Naive thymus-derived CD8-positive, alpha-beta T cell (primary cell): Measurements from ENCODE around the gene ZNF546. TPM values are rescaled to one million over a fixed set of nuclear protein-coding genes. Genes with fewer than 3 reads are reported as not detected.

Experiments used
- ATAC-seq, 2 donors: fragments of 150-1000 bp; cut with Tn5 transposase in 1 of 2; sonication (Bioruptor Pico), chemical (Tn5 transposase) in 1 of 2; 1 replicate in 1 of 2; 2 replicates in 1 of 2; pipeline ENCODE4 v1.10.0; 2021; ENCODE audit warnings: mild to moderate bottlenecking in 2 of 2, moderate library complexity in 2 of 2
- POLR2A ChIA-PET: fragments of 350-600 bp; sonication (Branson Sonifier 250); formaldehyde crosslinking; loops from one replicate; lab custom pipeline; 2021; ENCODE audit warnings: antibody characterized with exemption; lab: Charles Lee
- DNase-seq, 10 donors: peaks; one replicate each; pipeline versions ENCODE4 v3.0.0 to v3.0.0-alpha.2; 2020 to 2022
- H3K27ac Mint-ChIP-seq, 10 donors: one replicate each; pipeline ENCODE4 v1.8.0; 2020 to 2022; ENCODE audit warnings: mild to moderate bottlenecking in 10 of 10, mixed read lengths in 10 of 10, moderate library complexity in 4 of 10, inconsistent platforms in 1 of 10
- H3K27me3 Mint-ChIP-seq, 5 donors: one replicate each; pipeline ENCODE4 v1.8.0; 2021 to 2022; ENCODE audit warnings: mixed read lengths in 5 of 5
- H3K36me3 Mint-ChIP-seq, 3 donors: one replicate each; pipeline ENCODE4 v1.8.0; 2020 to 2022; ENCODE audit warnings: mixed read lengths in 3 of 3, mild to moderate bottlenecking in 2 of 3, inconsistent platforms in 1 of 3
- H3K4me1 Mint-ChIP-seq, 4 donors: one replicate each; pipeline ENCODE4 v1.8.0; 2021 to 2022; ENCODE audit warnings: mixed read lengths in 4 of 4
- H3K4me3 Mint-ChIP-seq, 10 donors: one replicate each; pipeline ENCODE4 v1.8.0; 2020 to 2022; ENCODE audit warnings: mild to moderate bottlenecking in 10 of 10, mixed read lengths in 10 of 10, moderate library complexity in 6 of 10, inconsistent platforms in 1 of 10
- H3K9me3 Mint-ChIP-seq, 9 donors: one replicate each; pipeline ENCODE4 v1.8.0; 2020 to 2022; ENCODE audit warnings: mixed read lengths in 9 of 9, mild to moderate bottlenecking in 3 of 9, inconsistent platforms in 1 of 9, moderate library complexity in 1 of 9
- polyA plus RNA-seq, 3 donors: library from polyadenylated mRNA; unstranded; fragments of 300-500 nt; fragmentation: Illumina TruSeq; gene quantifications; one replicate each; pipeline ENCODE4 v1.2.3, GENCODE V29; 2021
- total RNA-seq, 8 experiments: library from RNA in 2 of 8; stranded (reverse) in 2 of 8; gene quantifications; one replicate each; pipeline ENCODE4 v1.2.3 and lab custom pipeline; 2021 to 2026

ZNF546 gene
- total and polyA plus RNA-seq, 5 experiments from 2014 or later = 4.0 to 22.0 (median 6.4) TPM

DNA sequence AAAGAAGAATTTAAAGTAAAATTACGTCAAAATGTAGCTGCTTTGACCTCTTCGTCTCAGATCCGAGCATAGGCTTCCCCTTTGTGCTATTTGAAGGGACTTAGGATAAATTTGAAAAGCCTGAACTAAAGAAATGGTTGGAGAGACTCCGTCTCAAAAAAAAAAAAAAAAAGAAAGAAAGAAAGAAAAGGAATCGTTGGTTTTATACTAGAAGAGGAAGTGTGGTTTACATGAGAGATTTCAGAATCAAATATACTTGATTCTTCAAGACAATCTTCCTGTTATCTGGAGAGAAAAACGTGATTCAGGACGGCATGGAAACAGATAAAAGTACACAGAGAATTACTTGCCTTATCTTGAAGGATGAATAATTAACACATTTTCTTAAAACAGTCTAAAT lies 59.6 kb downstream of the ZNF546 start:
- DNase-seq (no peak), ATAC-seq (no peak)
- POLR2A ChIA-PET = interaction anchor here (0.6 to 2.8 kb wide), 5 partner anchors 34 to 715 kb away, joined by 3 to 18 read pairs (median 3); partner anchors contain the start of genes ZNF546 and ZNF780A
- Mint-ChIP-seq H3K27ac (peak overlapping the region; percentile 95 to 99 (median 99)), H3K4me1 (peaks cover 32 to 52% (median 50%) of the 10 kb centered on the region in 4 donors), H3K9me3 (peaks cover 10 to 31% (median 20%) of the 10 kb centered on the region in 9 donors), H3K4me3 (peak overlapping the region; percentile 97 to 100 (median 99)), H3K36me3 (peaks cover 16 to 30% (median 28%) of the 10 kb centered on the region in 3 donors), H3K27me3 (peaks cover 0 to 12% (median 5%) of the 10 kb centered on the region in 5 donors)

DNA sequence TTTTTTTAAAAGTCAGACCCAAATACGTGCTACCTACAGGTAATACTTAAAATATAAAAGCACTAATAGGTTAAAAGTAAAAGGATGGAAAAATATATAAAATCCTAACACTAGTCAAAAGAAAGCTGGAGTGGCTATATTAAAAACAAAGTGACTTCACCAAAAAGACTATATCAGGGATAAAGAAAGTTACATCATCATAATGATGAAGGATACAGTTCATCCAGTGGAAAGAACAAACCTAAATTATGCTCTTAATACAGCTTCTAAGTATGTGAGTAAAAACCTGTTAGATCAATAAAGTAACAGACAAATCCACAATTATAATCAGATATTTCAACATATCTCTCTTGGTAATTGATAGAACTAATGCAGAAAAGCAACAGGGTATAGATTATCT lies 60.3 kb downstream of the ZNF546 start:
- Mint-ChIP-seq H3K4me3 (peak overlapping the region in 9 of 10 donors; percentile 97 to 100 (median 99)), H3K36me3 (peaks cover 12 to 33% (median 22%) of the 10 kb centered on the region in 3 donors), H3K4me1 (peaks cover 32 to 48% (median 46%) of the 10 kb centered on the region in 4 donors), H3K27me3 (peaks cover 0 to 12% (median 5%) of the 10 kb centered on the region in 5 donors), H3K9me3 (peaks cover 8 to 34% (median 21%) of the 10 kb centered on the region in 9 donors), H3K27ac (peak overlapping the region in 2 of 10 donors; percentile 95 to 99)
- no peak for ATAC-seq
- POLR2A ChIA-PET = interaction anchor here (2.8 kb wide), 1 partner anchor 34 kb away, joined by 18 read pairs; the partner anchor contains the start of gene ZNF780A
- DNase-seq = no peak

DNA sequence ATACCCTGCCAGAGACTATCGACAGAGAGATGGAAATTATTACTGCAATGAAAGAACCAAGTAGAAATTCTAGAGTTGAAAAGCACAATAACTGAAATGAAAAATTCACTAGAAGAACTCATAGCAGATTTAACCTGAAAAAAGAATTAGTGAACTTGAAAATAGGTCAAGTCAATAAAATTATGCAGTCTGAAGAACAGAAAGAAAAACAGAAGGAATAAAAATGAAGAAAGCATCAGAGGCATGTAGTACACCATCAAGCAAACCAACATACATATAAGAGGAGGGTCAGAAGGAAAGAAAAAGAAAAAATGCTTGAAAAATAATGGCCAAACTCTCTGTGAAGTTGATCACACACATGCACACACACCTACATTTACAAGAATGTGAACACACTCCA lies 62.8 kb downstream of the ZNF546 start:
- Mint-ChIP-seq H3K36me3 (peaks cover 2 to 30% (median 11%) of the 10 kb centered on the region in 3 donors), H3K4me3 (no peak overlapping the region), H3K27me3 (peaks cover 0 to 12% (median 5%) of the 10 kb centered on the region in 5 donors), H3K27ac (no peak overlapping the region), H3K4me1 (peaks cover 13 to 23% (median 22%) of the 10 kb centered on the region in 4 donors), H3K9me3 (peaks cover 10 to 48% (median 33%) of the 10 kb centered on the region in 9 donors)
- no peak for ATAC-seq
- POLR2A ChIA-PET = no interaction called here
- DNase-seq = no peak

GRCh38 chr19:40070058-40070457 lies 73.2 kb downstream of the ZNF546 start:
- H3K36me3 Mint-ChIP-seq = peaks cover 27 to 57% (median 38%) of the 10 kb centered on the region in 3 donors

More at GRCh38 chr19:40070058-40070457, 73.2 kb downstream of the ZNF546 start:
- POLR2A ChIA-PET = no interaction called here
- Mint-ChIP-seq H3K27me3 (no peaks in the 10 kb centered on the region), H3K4me3 (no peak overlapping the region), H3K27ac (no peak overlapping the region), H3K4me1 (no peaks in the 10 kb centered on the region), H3K9me3 (peaks cover 6 to 47% (median 20%) of the 10 kb centered on the region in 9 donors)
- DNase-seq (no peak), ATAC-seq (no peak)

Other genes with a start within 250 kb of the ZNF546 start
- not detected for gene LEUTX, start 218.2 kb upstream of the ZNF546 start, total RNA-seq
- gene LEUTX, start 218.2 kb upstream of the ZNF546 start, polyA plus RNA-seq = not detected
- gene DYRK1B, start 162.9 kb upstream of the ZNF546 start, total RNA-seq = 10 to 100 TPM; 18.0 to 19.7 TPM
- 1 to 10 TPM; 5.2 to 6.2 (median 5.6) TPM for gene DYRK1B, start 162.9 kb upstream of the ZNF546 start, polyA plus RNA-seq
- gene FBL, start 150.7 kb upstream of the ZNF546 start, total RNA-seq = 100 to 1,000 TPM; 336 to 365 TPM
- 100 to 1,000 TPM; 231 to 246 (median 236) TPM for gene FBL, start 150.7 kb upstream of the ZNF546 start, polyA plus RNA-seq
- gene FCGBP, start 62.4 kb upstream of the ZNF546 start, total RNA-seq = 100 to 1,000 TPM; 223 to 230 TPM
- gene FCGBP, start 62.4 kb upstream of the ZNF546 start, polyA plus RNA-seq = 10 to 100 TPM in 1 of 3 donors, 1 to 10 TPM in 2; 2.7 to 11.6 (median 3.1) TPM
- gene PSMC4, start 25.9 kb upstream of the ZNF546 start, total RNA-seq = 10 to 100 TPM; 38.7 to 44.3 TPM
- gene PSMC4, start 25.9 kb upstream of the ZNF546 start, polyA plus RNA-seq = 10 to 100 TPM; 71.3 to 80.4 (median 72.8) TPM
- 10 to 100 TPM; 61.5 to 70.8 TPM for gene ZNF780B, start 59.2 kb downstream of the ZNF546 start, total RNA-seq
- 10 to 100 TPM; 13.3 to 18.4 (median 15.4) TPM for gene ZNF780B, start 59.2 kb downstream of the ZNF546 start, polyA plus RNA-seq
- 10 to 100 TPM; 33.7 to 35.1 TPM for gene ZNF780A, start 93.9 kb downstream of the ZNF546 start, total RNA-seq
- gene ZNF780A, start 93.9 kb downstream of the ZNF546 start, polyA plus RNA-seq = 10 to 100 TPM; 22.8 to 28.3 (median 26.9) TPM
- gene MAP3K10, start 194.4 kb downstream of the ZNF546 start, total RNA-seq = 10 to 100 TPM; 35.4 to 35.6 TPM
- gene MAP3K10, start 194.4 kb downstream of the ZNF546 start, polyA plus RNA-seq = under 1 TPM; 0.15 to 0.58 (median 0.35) TPM
- gene TTC9B, start 221.3 kb downstream of the ZNF546 start, total RNA-seq = not detected
- gene TTC9B, start 221.3 kb downstream of the ZNF546 start, polyA plus RNA-seq = not detected
- 1 to 10 TPM; 2.3 to 2.6 TPM for gene CCNP, start 229.6 kb downstream of the ZNF546 start, total RNA-seq
- under 1 TPM in 1 of 3 donors, not detected in 2; 0.14 TPM for gene CCNP, start 229.6 kb downstream of the ZNF546 start, polyA plus RNA-seq